Spleen (tissue), 11 donors: ENCODE data around the gene ALS2CL. TPM values are rescaled to one million over a fixed set of nuclear protein-coding genes. Genes with fewer than 3 reads are reported as not detected.

Experiments
- DNase-seq: peaks from one replicate; pipeline ENCODE4 v3.0.0-alpha.2; 2020
- H3K27ac ChIP-seq, 8 donors: fragments of 200-600 bp; sonication (generic) in 7 of 8; 1 replicate in 4 of 8; 2 replicates in 4 of 8; pipeline versions ENCODE4 v1.5.0 to v1.8.0; 2016 to 2021; ENCODE audit warnings: inconsistent platforms in 4 of 8, mild to moderate bottlenecking in 4 of 8, moderate library complexity in 1 of 8
- H3K27me3 ChIP-seq, 7 donors: fragments of 200-600 bp; sonication (generic) in 6 of 7; replicated peaks in 1 of 7; 1 replicate in 4 of 7; 2 replicates in 3 of 7; pipeline versions ENCODE4 v1.5.0 to v1.8.0; 2016 to 2021; ENCODE audit warnings: inconsistent platforms in 3 of 7, mild to moderate bottlenecking in 1 of 7
- H3K36me3 ChIP-seq, 6 donors: fragments of 200-600 bp; sonication (generic) in 5 of 6; 1 replicate in 4 of 6; 2 replicates in 2 of 6; pipeline versions ENCODE4 v1.5.0 to v1.8.0; 2016 to 2021; ENCODE audit warnings: inconsistent platforms in 2 of 6
- H3K4me1 ChIP-seq, 6 donors: fragments of 200-600 bp; sonication (generic) in 5 of 6; 1 replicate in 3 of 6; 2 replicates in 3 of 6; pipeline versions ENCODE4 v1.5.0 to v1.8.0; 2016 to 2021; ENCODE audit warnings: inconsistent platforms in 3 of 6
- H3K4me3 ChIP-seq, 8 donors: fragments of 200-600 bp; sonication (generic) in 7 of 8; 1 replicate in 4 of 8; 2 replicates in 4 of 8; pipeline versions ENCODE4 v1.5.0 to v1.8.0; 2016 to 2021; ENCODE audit warnings: inconsistent platforms in 4 of 8, mild to moderate bottlenecking in 4 of 8, moderate library complexity in 2 of 8
- H3K9me3 ChIP-seq, 8 donors: fragments of 200-600 bp; sonication (generic) in 7 of 8; 1 replicate in 4 of 8; 2 replicates in 4 of 8; pipeline versions ENCODE4 v1.5.0 to v1.8.0; 2016 to 2021; ENCODE audit warnings: inconsistent platforms in 4 of 8
- CTCF ChIP-seq, 11 experiments: fragments of 200-600 bp in 7 of 11; fragments of 450-650 bp in 4 of 11; sonication (generic) in 4 of 11; IDR thresholded peaks in 8 of 11; conservative IDR thresholded peaks in 3 of 11; 1 replicate in 7 of 11; 2 replicates in 4 of 11; pipeline versions ENCODE4 v1.4.0 to v1.8.0; 2016 to 2021; ENCODE audit warnings: antibody characterized with exemption in 11 of 11, inconsistent platforms in 4 of 11, mild to moderate bottlenecking in 1 of 11
- POLR2A ChIP-seq, 3 donors: fragments of 450-650 bp; IDR thresholded peaks; one replicate each; pipeline ENCODE4 v1.5.1; 2017; ENCODE audit warnings: antibody characterized with exemption in 3 of 3, mild to moderate bottlenecking in 1 of 3
- POLR2AphosphoS5 ChIP-seq, 3 donors: sonication (generic); formaldehyde crosslinking; IDR thresholded peaks; one replicate each; pipeline ENCODE4 v1.5.1; 2017; ENCODE audit warnings: antibody characterized with exemption in 3 of 3
- WGBS, 5 donors: extraction: QIAGEN DNeasy Blood & Tissue Kit in 3 of 5; methylation state at CpG; one replicate each; pipeline versions ENCODE4 v1.1.5 to v1.1.7; 2013 to 2018; 5-methylcytosine and 5-hydroxymethylcytosine counted together
- intact Hi-C: fragments of 100-400 bp; cut with DNase I; formaldehyde crosslinking; loops from one replicate; pipeline ENCODE4 v1.15.0; 2023; ENCODE audit warnings: low total_unique reads
- polyA plus RNA-seq, 3 donors: library from polyadenylated mRNA; stranded (reverse); fragments of 200-250 nt; gene quantifications; one replicate each; pipeline ENCODE4 v1.2.1, GENCODE V29; 2013
- total RNA-seq, 7 donors: library from RNA; depleted of rRNA in 3 of 7; stranded (reverse); fragments of >200 nt in 3 of 7; fragmentation: NEBNext Ultra II Directional in 4 of 7; extraction: Animal tissue kit (Norgen Biotek cat#: 25700) in 4 of 7; gene quantifications; one replicate each; pipeline versions ENCODE4 v1.1.0 to v1.2.1, GENCODE V29; 2016 to 2021
- donor health status: healthy with polysubstance abuse.
- donor health status: DM: no; HTN: no; CAD: no; lungs with moderate emphysema.
- donor health status: DM: no; HTN: no; CAD: no.
- donor health status: Bipolar disorder and iron deficiency.
- donor health status: healthy.
- donor health status: DM: no; HTN: no; CAD: no.
- donor health status: DM: yes; HTN: yes; CAD: no.

Gene ALS2CL
- total and polyA plus RNA-seq, 10 donors = 7.9 to 61.2 (median 31.9) TPM

DNA sequence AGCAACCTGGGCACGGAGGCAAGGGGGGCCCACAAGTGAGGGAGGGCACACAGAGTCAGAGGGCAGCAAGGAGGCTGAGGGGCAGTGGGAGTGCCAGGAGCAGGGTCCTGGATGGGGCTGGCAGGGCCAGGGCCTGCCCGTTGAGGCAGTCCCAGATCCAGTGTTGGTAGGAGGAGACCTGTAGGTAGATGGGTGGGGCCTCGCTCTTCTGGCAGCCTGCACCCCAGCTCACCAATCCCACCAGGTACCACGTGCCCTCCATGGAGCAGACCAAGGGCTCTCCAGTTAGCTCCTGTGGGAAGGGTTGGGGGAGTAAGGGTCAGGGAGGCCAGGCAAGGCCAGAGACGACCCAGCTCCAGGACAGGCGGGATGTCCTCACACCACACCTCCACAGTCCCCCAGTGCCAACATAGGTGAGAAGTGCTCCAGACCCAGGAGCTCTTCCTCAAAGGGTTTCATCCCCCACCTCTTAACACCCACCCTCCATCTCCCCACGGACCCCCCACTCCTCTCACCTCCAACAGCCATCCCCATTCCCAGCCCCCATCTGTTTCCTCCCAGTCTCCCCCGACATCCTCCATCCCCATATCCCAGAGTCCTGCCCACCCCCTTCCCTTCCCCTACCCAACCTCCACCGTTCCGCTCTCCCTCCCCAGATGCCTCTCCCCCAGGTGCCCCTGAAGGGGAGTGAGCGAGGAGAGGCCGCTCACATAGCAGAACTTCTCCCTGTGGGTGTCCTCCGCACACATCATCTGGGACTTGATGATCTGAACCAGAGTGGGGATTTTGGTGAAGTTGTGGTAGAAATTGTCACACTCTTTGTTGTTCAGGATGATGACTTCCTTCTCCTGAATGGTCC lies 18.9 kb upstream of the ALS2CL start:
- no peaks in the 10 kb centered on the region for H3K36me3 ChIP-seq
- intact Hi-C loops = no loop called here
- 82 to 88% (median 85%) methylated on average over 13 of the region's 13 CpGs for WGBS, 5 donors
- no peak overlapping the region for H3K27ac ChIP-seq
- no peak for DNase-seq
- H3K9me3 ChIP-seq = no peaks in the 10 kb centered on the region
- no peak overlapping the region for H3K4me3 ChIP-seq
- peaks cover 0 to 6% (median 0%) of the 10 kb centered on the region in 6 donors for H3K4me1 ChIP-seq
- no peak for TF ChIP-seq POLR2AphosphoS5 (IDR thresholded peaks at IDR 0.05)
- TF ChIP-seq POLR2A (IDR thresholded peaks at IDR 0.05) = no peak
- no peak for TF ChIP-seq CTCF (IDR thresholded peaks at IDR 0.05 in 8 of 11, conservative IDR thresholded peaks at IDR 0.05 in 3 of 11)
- H3K27me3 ChIP-seq = peaks cover 0 to 5% (median 0%) of the 10 kb centered on the region in 7 donors

DNA sequence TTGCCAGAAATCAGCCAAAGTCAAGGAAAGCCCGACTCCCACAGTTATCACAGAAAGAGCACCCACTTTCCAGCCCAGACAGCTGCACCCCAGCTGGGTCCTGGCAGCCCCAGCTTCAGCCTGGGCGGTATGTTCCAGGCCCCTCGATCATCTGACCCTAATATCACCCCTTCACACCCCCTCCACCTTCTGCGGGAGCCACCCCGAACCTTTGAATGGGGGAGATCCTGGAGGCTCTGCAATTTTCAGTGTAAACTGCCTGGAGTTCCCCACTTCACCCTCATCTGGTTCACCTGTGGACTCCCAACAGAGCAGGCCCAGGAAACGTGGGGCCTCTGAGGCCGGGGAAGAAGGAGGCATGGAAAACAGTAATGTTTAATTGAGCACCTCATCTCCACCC lies 18.3 kb upstream of the ALS2CL start:
- 77 to 89% (median 87%) methylated on average over 6 to 7 of the region's 7 CpGs for WGBS, 5 donors
- Histone ChIP-seq H3K36me3 (no peaks in the 10 kb centered on the region), H3K4me3 (no peak overlapping the region), H3K27ac (no peak overlapping the region), H3K9me3 (no peaks in the 10 kb centered on the region), H3K4me1 (peaks cover 0 to 6% (median 0%) of the 10 kb centered on the region in 6 donors), H3K27me3 (peaks cover 0 to 3% (median 0%) of the 10 kb centered on the region in 7 donors)
- no peak for DNase-seq
- intact Hi-C loops = no loop called here
- TF ChIP-seq POLR2AphosphoS5 (IDR thresholded peaks at IDR 0.05) (no peak), CTCF (IDR thresholded peaks at IDR 0.05 in 8 of 11, conservative IDR thresholded peaks at IDR 0.05 in 3 of 11) (no peak), POLR2A (IDR thresholded peaks at IDR 0.05) (no peak)

- no peaks in the 10 kb centered on the region for H3K36me3 ChIP-seq
- 81 to 100% (median 93%) methylated on average over 2 of the region's 2 CpGs for WGBS, 5 donors
- H3K9me3 ChIP-seq = no peaks in the 10 kb centered on the region
- no peak for TF ChIP-seq CTCF (IDR thresholded peaks at IDR 0.05 in 8 of 11, conservative IDR thresholded peaks at IDR 0.05 in 3 of 11)
- no peak for TF ChIP-seq POLR2A (IDR thresholded peaks at IDR 0.05)
- intact Hi-C loops = no loop called here
- H3K27me3 ChIP-seq = peaks cover 0 to 3% (median 0%) of the 10 kb centered on the region in 7 donors
- peak; percentile 54 for DNase-seq
- no peak overlapping the region for H3K4me3 ChIP-seq
- H3K4me1 ChIP-seq = peaks cover 0 to 6% (median 0%) of the 10 kb centered on the region in 6 donors
- H3K27ac ChIP-seq = no peak overlapping the region
Observed at GRCh38 chr3:46711305-46711704, 17.8 kb upstream of the ALS2CL start.

DNA sequence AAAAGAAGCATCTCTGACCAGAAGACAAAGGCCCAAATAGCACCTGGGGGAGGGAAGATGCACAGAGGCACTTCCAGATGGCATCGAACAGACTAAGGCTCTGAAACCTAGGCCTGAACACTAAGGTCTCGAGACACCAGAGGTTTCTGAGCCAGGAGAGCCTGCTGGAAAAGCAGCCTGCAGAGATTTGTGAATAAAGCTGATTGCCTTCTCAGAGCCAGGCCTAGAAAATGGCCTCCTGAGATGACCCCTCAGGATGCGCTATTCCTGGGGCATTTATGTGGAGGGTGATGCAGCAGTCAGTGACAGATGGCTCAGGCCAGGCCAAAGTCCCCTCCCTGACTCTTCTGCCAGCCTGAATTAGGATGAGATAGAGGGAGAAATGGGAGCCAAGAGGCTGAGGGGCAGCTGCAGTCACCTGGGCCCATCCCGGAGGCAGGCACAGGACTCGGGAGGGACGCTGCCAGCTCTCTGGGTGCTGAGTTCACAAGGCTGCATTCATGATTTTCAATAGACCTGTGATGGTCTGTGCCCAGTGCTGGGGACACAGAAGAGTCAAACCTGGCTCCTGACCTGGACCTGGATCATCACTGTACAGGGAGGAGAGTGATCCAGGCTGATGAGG lies 17.3 kb upstream of the ALS2CL start:
- DNase-seq = no peak
- Histone ChIP-seq H3K27ac (no peak overlapping the region), H3K27me3 (peaks cover 0 to 3% (median 0%) of the 10 kb centered on the region in 7 donors), H3K9me3 (no peaks in the 10 kb centered on the region), H3K4me3 (no peak overlapping the region), H3K36me3 (no peaks in the 10 kb centered on the region), H3K4me1 (peaks cover 0 to 6% (median 1%) of the 10 kb centered on the region in 6 donors)
- intact Hi-C loops = no loop called here
- TF ChIP-seq POLR2A (IDR thresholded peaks at IDR 0.05) (no peak), POLR2AphosphoS5 (IDR thresholded peaks at IDR 0.05) (no peak), CTCF (IDR thresholded peaks at IDR 0.05 in 8 of 11, conservative IDR thresholded peaks at IDR 0.05 in 3 of 11) (no peak)
- 90 to 95% (median 95%) methylated on average over 6 of the region's 6 CpGs for WGBS, 5 donors
